GM21381 (cell line): ENCODE results near the gene BRSK2.

Source experiments
- ATAC-seq: cut with Tn5 transposase; IDR thresholded peaks from one replicate; pipeline ENCODE4 v1.9.1; 2021; ENCODE audit warnings: mild to moderate bottlenecking, moderate library complexity; ENCODE audit not compliant: unreplicated experiment

BRSK2 gene

GRCh38 chr11:1460986-1461825, 71.5 kb downstream of the BRSK2 start:
- ATAC-seq: no peak

- ATAC-seq: no peak
These were observed 72.3 kb downstream of the BRSK2 start for GRCh38 chr11:1461826-1462697.

DNA sequence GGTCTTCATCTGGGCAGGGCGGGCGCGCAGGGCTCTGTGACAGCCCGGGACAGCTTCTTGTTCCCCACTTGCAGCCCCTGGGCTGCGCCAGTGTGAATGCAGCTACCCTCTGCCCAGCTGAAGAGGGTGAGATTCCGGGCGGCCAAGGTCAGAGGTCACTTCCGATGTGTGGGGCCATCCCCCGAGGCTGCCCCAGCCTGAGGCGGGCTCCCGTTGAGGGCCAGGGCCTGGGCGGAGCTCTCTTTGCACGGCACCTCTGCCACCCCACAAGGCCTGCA, 72.9 kb downstream of the BRSK2 start:
- no peak for ATAC-seq

- ATAC-seq: no peak
These were observed 73.3 kb downstream of the BRSK2 start for GRCh38 chr11:1463056-1463455.

DNA sequence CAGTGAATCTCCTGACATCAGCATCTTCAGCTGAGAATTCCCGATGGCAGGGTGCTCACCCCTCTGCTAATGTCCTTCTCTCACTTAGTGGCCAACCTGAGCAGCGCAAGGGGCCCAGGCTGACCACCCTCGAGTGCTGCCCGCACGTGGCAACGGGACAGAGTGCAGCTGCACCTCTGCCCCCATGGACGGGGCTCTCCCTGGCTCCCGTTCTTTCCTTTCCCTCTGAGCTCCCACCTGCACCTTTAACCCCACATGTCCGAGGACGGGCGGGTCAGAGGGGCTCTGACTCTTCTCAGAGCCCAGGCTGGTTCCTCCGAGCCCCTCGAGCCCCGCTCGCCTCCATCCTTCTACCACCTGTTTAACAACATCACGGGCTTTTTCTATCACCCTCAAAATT, 77.0 kb downstream of the BRSK2 start:
- no peak for ATAC-seq

DNA sequence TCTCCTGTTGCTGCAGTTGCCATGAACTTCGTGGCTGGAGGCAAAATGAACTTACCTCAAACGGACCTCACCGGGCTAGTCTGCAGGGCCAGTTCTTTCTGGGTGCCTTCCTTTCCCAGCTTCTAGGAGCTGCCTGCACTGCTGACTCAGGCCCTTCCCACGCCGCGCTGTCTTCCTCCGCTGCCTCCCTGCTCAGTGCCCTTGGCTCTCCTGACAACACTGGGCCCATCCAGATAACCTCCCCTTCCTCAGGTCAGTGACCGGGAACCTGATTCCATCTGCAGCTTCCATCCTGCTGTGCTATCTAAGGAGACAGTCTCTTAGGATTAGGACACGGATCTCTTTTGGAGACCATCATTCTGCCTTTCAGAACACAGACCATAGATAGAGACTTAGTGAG, 77.5 kb downstream of the BRSK2 start:
- ATAC-seq: no peak

- no peak for ATAC-seq
These were observed 78.3 kb downstream of the BRSK2 start for GRCh38 chr11:1468002-1468401.

- no peak for ATAC-seq
These were observed 78.8 kb downstream of the BRSK2 start for GRCh38 chr11:1468473-1469066.

DNA sequence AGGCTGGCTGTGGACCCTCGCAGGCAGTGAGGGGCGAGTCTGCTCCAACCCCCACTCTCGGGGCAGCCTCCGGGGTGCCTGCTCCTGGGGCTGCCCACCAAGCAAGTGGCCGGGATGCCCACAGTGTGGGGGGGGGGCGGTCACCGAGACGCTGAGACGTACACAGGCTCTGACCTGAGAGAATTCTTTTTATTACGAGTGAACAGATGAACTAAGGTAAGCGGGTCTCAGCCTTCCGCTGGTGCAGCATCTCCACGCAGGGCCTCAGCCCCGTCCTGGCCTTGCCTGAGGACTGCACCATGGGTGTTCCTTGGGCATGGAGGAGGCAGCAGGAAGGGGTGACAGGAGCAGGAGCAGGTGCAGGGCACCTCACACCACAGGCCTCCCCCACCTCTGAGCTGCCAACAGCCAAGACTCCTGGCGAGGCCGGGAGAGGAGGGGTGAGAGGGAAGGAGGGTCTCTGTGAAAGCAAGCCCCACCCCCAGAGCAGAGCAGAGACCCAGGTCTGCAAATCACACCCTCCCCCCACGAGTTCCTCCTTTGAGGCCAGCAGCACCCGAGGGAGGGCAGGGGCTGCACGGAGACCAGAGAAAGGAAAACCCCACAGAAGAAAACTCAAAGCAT, 79.7 kb downstream of the BRSK2 start:
- ATAC-seq: no peak

DNA sequence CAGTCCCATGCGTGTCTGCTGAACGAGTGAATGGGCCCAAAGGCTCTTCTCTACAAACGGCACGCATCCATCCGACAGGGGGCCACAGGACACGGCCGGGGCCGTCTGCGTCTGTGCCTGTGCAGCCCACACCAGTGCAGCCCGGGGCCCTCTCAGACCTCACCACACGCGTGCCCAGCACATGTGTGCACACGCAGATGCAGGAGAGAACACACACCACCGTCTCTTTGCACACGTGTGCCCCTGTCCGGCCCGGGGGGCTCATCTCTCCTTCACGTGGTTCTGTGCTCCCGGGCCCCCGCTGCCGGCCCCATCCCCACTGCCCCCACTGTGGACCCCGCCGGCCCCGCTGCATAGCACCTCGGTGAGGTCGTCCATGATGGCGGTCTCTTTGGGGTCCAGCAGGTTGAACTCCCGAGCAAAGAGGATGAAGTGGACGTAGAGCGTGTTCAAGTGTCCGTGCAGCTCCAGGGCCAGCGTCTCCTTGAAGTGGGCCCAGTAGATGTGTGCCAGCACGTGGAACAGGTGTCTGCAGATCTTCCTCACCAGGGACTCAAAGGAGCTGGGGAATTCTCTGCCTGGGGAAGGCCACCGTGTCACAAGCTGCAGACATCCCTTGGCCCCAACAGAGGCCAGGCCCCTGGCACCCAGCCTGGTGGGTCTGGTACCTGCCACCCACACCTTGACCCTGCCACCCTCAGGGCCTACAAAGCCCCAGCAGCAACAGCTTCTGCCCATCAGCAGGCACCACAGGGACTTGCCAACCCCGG, 80.4 kb downstream of the BRSK2 start:
- no peak for ATAC-seq

DNA sequence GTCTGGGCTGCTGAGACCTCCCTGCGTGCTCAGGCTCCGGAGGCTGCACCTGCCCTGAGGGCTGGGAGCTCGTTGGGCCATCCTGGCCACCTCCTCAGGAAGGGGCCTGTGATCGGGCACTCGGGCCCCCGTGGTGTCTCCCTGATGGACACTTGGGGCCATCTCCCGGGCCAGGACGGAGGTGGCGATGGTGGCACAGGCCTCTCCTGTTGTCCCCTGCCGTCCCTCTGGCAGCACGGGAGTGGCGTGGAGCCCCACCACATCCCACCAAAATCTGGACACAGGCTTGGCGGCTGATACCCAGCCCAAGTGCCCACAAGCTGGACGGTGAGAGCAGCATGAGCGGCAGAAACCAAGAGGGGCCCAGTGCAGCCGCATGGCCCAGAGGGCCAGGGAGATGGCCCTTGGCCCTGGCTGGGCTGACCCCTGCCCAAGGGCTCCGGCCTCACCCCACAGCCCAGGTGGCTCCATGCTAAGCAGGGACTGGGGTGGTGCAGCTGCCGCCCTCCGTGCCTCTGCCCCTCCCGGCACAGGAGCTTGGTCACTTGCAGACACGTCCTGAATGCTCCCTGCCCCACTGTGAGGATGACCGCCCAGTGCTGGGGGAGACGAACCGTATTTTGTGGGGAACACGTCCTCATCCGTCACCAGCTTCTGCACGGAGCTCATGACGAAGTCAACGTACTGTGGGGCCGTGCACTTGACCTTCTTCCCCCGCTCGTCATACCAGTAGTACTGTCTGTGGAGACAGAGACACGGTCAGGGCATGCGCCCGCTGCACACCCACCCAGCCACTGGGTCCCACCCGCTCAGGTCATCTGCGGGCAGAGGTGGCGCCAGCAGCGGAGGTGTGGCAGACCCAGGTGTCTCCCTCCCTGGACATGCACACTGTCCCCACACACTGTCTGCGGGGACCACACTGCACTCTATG, 81.2 kb downstream of the BRSK2 start:
- no peak for ATAC-seq

GRCh38 chr11:1471736-1472135, 82.0 kb downstream of the BRSK2 start:
- no peak for ATAC-seq

GRCh38 chr11:1472180-1473005, 82.7 kb downstream of the BRSK2 start:
- ATAC-seq: no peak

DNA sequence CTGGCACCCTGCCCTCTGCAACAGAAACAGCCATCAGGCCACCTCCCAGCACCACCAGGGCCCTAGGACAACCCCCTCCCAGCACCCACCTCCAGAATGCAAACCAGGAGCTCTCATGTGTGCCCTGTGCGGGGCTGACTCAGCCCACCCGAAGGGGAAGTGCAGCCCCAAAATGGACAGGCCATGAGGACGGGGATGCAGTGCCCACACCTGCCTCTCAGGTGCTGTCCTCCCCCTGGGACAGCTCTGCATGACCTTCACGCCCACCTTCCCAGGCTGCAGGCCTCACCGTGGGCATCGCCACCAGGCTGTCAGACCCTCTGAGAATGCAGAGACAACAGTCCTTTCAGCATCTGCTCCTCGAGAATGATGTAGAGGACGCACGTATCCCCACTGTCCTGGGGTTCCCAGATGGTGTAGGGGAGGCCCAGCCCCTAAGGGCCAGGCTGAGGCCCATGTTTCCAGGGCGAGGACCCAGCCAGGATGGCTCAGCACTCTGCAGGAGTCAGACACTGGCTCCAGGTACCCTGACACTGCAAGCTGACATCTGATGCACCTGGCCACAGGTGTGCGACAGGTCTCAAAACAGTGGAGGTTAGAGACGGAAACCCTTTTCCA, 83.4 kb downstream of the BRSK2 start:
- no peak for ATAC-seq

- ATAC-seq: no peak
These were observed 84.1 kb downstream of the BRSK2 start for GRCh38 chr11:1473786-1474185.

GRCh38 chr11:1475841-1476240, 86.1 kb downstream of the BRSK2 start:
- ATAC-seq: no peak

GRCh38 chr11:1476940-1477736, 87.4 kb downstream of the BRSK2 start:
- ATAC-seq: no peak

DNA sequence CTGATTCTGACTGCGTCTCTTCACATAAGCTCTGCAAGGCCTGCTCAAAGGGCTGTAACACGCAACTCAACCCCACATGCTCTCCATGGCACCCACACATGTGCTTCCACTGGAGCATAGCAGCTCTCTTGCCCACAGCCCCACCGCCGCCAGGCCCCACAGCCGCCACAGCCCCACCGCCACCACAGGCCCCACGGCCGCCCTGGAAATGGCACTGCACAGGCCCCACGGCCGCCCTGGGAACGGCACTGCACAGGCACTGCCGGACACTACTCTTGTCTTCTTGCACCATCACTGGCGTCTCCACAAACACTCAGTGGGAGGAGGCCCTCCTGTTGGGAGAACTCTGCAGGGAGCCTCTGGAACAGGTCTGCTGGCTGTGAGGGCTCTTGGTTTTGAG, 88.3 kb downstream of the BRSK2 start:
- ATAC-seq: no peak
